GM12878 (cell line): ENCODE data around the gene NKG7. TPM values are rescaled to one million over a fixed set of nuclear protein-coding genes. Genes with fewer than 3 reads are reported as not detected.

Experiments
- ATAC-seq: fragments of 200-7000 bp; cut with Tn5 transposase; 3 replicates; pipeline ENCODE4 v1.9.1; 2020; ENCODE audit warnings: mild to moderate bottlenecking, moderate library complexity
- BruUV-seq: library from RNA; stranded (reverse); fragments of 400-500 nt; replicated peaks from 2 replicates; lab custom pipeline; 2021; lab: Mats Ljungman, UMichigan
- CTCF ChIA-PET: fragments of 300-600 bp; sonication (Branson Sonifier 250); formaldehyde crosslinking; extraction: SDS; loops from one replicate; lab custom pipeline; 2021; ENCODE audit warnings: inconsistent platforms; lab: Yijun Ruan, JAX
- POLR2A ChIA-PET: fragments of 350-600 bp; formaldehyde crosslinking; extraction: SDS; loops from one replicate; lab custom pipeline; 2021; ENCODE audit warnings: inconsistent platforms; lab: Charles Lee
- RAD21 ChIA-PET: fragments of 300-600 bp; sonication (Branson Sonifier 250); formaldehyde crosslinking; loops from one replicate; lab custom pipeline; 2023; ENCODE audit warnings: antibody characterized with exemption; ENCODE audit not compliant: unreplicated experiment; lab: Charles Lee
- SMC1A ChIA-PET: fragments of 300-600 bp; sonication (Branson Sonifier 250); formaldehyde crosslinking; loops from one replicate; lab custom pipeline; 2023; ENCODE audit not compliant: unreplicated experiment, uncharacterized antibody; lab: Charles Lee
- DNase-seq: peaks from one replicate; pipeline ENCODE4 v3.0.0-alpha.2; 2011; ENCODE audit warnings: low read depth, low spot score
- FAIRE-seq: peaks from 3 replicates; lab custom pipeline; 2011; peaks lifted over from hg19 to GRCh38; lab: Jason Lieb, UNC
- H2AFZ ChIP-seq: 2 replicates; pipeline ENCODE4 v1.6.0; 2011; ENCODE audit warnings: low read depth, low read length, control low read depth; ENCODE audit not compliant: control insufficient read depth
- H3K27ac ChIP-seq: 2 replicates; pipeline ENCODE4 v1.5.1; 2011; ENCODE audit warnings: control low read depth; ENCODE audit not compliant: control insufficient read depth, insufficient read depth
- H3K27me3 ChIP-seq, 2 experiments: replicated peaks in 1 of 2; 2 replicates each; pipeline versions ENCODE4 v1.6.0 to v1.6.1; 2011; ENCODE audit warnings: low read length in 1 of 2; ENCODE audit not compliant: control insufficient read depth in 2 of 2, insufficient read depth in 2 of 2
- H3K36me3 ChIP-seq, 2 experiments: 2 replicates each; pipeline ENCODE4 v1.5.1; 2011; ENCODE audit warnings: low read length in 1 of 2; ENCODE audit not compliant: control insufficient read depth in 2 of 2, insufficient read depth in 2 of 2
- H3K4me1 ChIP-seq: 2 replicates; pipeline ENCODE4 v1.6.1; 2011; ENCODE audit warnings: mild to moderate bottlenecking, low read length, moderate library complexity, mixed read lengths; ENCODE audit not compliant: control insufficient read depth, insufficient read depth
- H3K4me2 ChIP-seq: 2 replicates; pipeline ENCODE4 v1.6.0; 2011; ENCODE audit warnings: control low read depth; ENCODE audit not compliant: control insufficient read depth, insufficient read depth
- H3K4me3 ChIP-seq: fragments of 200-600 bp; sonication (generic); 2 replicates; pipeline ENCODE4 v1.5.1; 2016
- H3K79me2 ChIP-seq: 2 replicates; pipeline ENCODE4 v1.6.0; 2011; ENCODE audit warnings: low read length; ENCODE audit not compliant: control insufficient read depth, insufficient read depth
- H3K9ac ChIP-seq: 2 replicates; pipeline ENCODE4 v1.8.0; 2011; ENCODE audit warnings: low read length, control low read depth, mixed read lengths; ENCODE audit not compliant: control insufficient read depth, insufficient read depth
- H3K9me3 ChIP-seq: replicated peaks from 3 replicates; pipeline ENCODE4 v1.5.1; 2011; ENCODE audit warnings: mild to moderate bottlenecking, low read length; ENCODE audit not compliant: control insufficient read depth, insufficient read depth
- H4K20me1 ChIP-seq: 2 replicates; pipeline ENCODE4 v1.6.0; 2011; ENCODE audit not compliant: control insufficient read depth, insufficient read depth
- BRCA1 ChIP-seq: IDR thresholded peaks from 2 replicates; pipeline ENCODE4 v1.6.1; 2011; ENCODE audit warnings: low read depth, low read length, improper control_type of control experiment
- HCFC1 ChIP-seq: fragments of 150-350 bp; IDR thresholded peaks from 2 replicates; pipeline ENCODE4 v1.6.1; 2014; ENCODE audit warnings: low read length
- HDGF ChIP-seq: fragments of 450-650 bp; IDR thresholded peaks from 2 replicates; pipeline ENCODE4 v1.6.1; 2016; ENCODE audit warnings: antibody characterized with exemption
- IKZF2 ChIP-seq, 2 experiments: fragments of 450-650 bp; IDR thresholded peaks; 2 replicates each; pipeline ENCODE4 v1.6.1; 2017; ENCODE audit warnings: mild to moderate bottlenecking in 2 of 2, moderate library complexity in 2 of 2
- IRF4 ChIP-seq: IDR thresholded peaks from 2 replicates; pipeline ENCODE4 v1.6.1; 2011; ENCODE audit warnings: low read depth, low read length
- KDM1A ChIP-seq: fragments of 200-600 bp; sonication (generic); IDR thresholded peaks from 2 replicates; pipeline ENCODE4 v1.6.1; 2016; ENCODE audit warnings: borderline replicate concordance
- MEF2B ChIP-seq: fragments of 450-650 bp; IDR thresholded peaks from 2 replicates; pipeline ENCODE4 v1.6.1; 2018; ENCODE audit warnings: mild to moderate bottlenecking, moderate library complexity; ENCODE audit not compliant: partially characterized antibody, poor library complexity, severe bottlenecking
- MTA2 ChIP-seq: fragments of 450-650 bp; IDR thresholded peaks from 2 replicates; pipeline ENCODE4 v1.6.1; 2016; ENCODE audit warnings: low read depth, mild to moderate bottlenecking, moderate library complexity
- NFIC ChIP-seq: IDR thresholded peaks from 2 replicates; pipeline ENCODE4 v1.6.1; 2012; ENCODE audit warnings: low read depth, mild to moderate bottlenecking, inconsistent platforms, low read length, moderate library complexity
- NR2C2 ChIP-seq: IDR thresholded peaks from 2 replicates; pipeline ENCODE4 v1.6.1; 2011; ENCODE audit warnings: borderline replicate concordance, low read depth; ENCODE audit not compliant: control insufficient read depth, insufficient read length
- RBBP5 ChIP-seq: fragments of 200-600 bp; sonication (generic); conservative IDR thresholded peaks from 2 replicates; pipeline ENCODE4 v1.6.1; 2016
- RCOR1 ChIP-seq: conservative IDR thresholded peaks from 2 replicates; pipeline ENCODE4 v1.6.1; 2012; ENCODE audit warnings: low read depth, low read length, improper control_type of control experiment
- RELA ChIP-seq: fragments of 450-650 bp; IDR thresholded peaks from 2 replicates; pipeline ENCODE4 v1.8.0; 2014; ENCODE audit warnings: borderline replicate concordance; ENCODE audit not compliant: partially characterized antibody
- SIX5 ChIP-seq: IDR thresholded peaks from 2 replicates; pipeline ENCODE4 v1.6.1; 2011; ENCODE audit warnings: mild to moderate bottlenecking, low read depth, low read length, moderate library complexity; ENCODE audit not compliant: severe bottlenecking
- SREBF2 ChIP-seq: IDR thresholded peaks from 2 replicates; pipeline ENCODE4 v1.6.1; 2012; ENCODE audit warnings: mild to moderate bottlenecking, low read length
- SRF ChIP-seq, 2 experiments: IDR thresholded peaks; 2 replicates each; pipeline ENCODE4 v1.6.1; 2011; ENCODE audit warnings: low read depth in 2 of 2, low read length in 2 of 2, mild to moderate bottlenecking in 1 of 2, moderate library complexity in 1 of 2
- STAT1 ChIP-seq: fragments of 450-650 bp; conservative IDR thresholded peaks from 2 replicates; pipeline ENCODE4 v1.6.1; 2014; ENCODE audit warnings: antibody characterized with exemption, mild to moderate bottlenecking
- WGBS: methylation state at CpG from one replicate; pipeline ENCODE4 v1.1.6; 2016; ENCODE audit warnings: low lambda C conversion rate; ENCODE audit not compliant: insufficient replicate concordance, insufficient coverage; ENCODE audit errors: missing lambda C conversion rate; 5-methylcytosine and 5-hydroxymethylcytosine counted together
- in situ Hi-C: fragments of 300-500 bp; cut with MboI; formaldehyde crosslinking; loops from 9 replicates; pipeline ENCODE4 v1.14.3; 2018; ENCODE audit warnings: mixed read lengths
- intact Hi-C: fragments of 100-400 bp; cut with micrococcal nuclease; formaldehyde crosslinking; loops from one replicate; pipeline ENCODE4 v1.14.2; 2022; ENCODE audit not compliant: unreplicated experiment
- polyA plus RNA-seq, 11 experiments: library from polyadenylated mRNA; depleted of rRNA in 4 of 11; unstranded in 6 of 11; stranded (reverse) in 5 of 11; fragments of >200 nt; fragmentation: Nextera tagmentation in 4 of 11; fragmentation: Illumina TruSeq in 1 of 11; extraction: Ambion mirVana in 4 of 11; extraction: Trizol in 1 of 11; gene quantifications; 1 replicate in 1 of 11; 2 replicates in 10 of 11; pipeline versions ENCODE4 v1.2.1 to v1.2.3, GENCODE V29; 2011 to 2016; ENCODE audit warnings: inconsistent platforms in 2 of 11, missing spikeins in 2 of 11, low read depth in 1 of 11
- total RNA-seq, 4 experiments: library from RNA; depleted of rRNA in 3 of 4; stranded (reverse); fragments of >200 nt in 3 of 4; fragmentation: Illumina TruSeq in 1 of 4; extraction: Trizol in 1 of 4; gene quantifications; 2 replicates each; pipeline versions ENCODE4 v1.2.1 to v1.2.3, GENCODE V29; 2013 to 2021
- TF ChIP-seq, protein P1 (sequence below): fragments of 450-650 bp; IDR thresholded peaks from 2 replicates; pipeline ENCODE4 v1.6.1; 2016; ENCODE audit warnings: mild to moderate bottlenecking, moderate library complexity, borderline replicate concordance
- TF ChIP-seq, protein P2 (sequence below): IDR thresholded peaks from 2 replicates; pipeline ENCODE4 v1.6.1; 2011; ENCODE audit warnings: low read depth, low read length, improper control_type of control experiment, borderline replicate concordance

NKG7 gene
- total and polyA plus RNA-seq, 10 of the 15 experiments (the other 5 are each of a cell fraction or from before 2014, with no cell fraction given), result 10.0 to 48.7 (median 22.3) TPM

DNA sequence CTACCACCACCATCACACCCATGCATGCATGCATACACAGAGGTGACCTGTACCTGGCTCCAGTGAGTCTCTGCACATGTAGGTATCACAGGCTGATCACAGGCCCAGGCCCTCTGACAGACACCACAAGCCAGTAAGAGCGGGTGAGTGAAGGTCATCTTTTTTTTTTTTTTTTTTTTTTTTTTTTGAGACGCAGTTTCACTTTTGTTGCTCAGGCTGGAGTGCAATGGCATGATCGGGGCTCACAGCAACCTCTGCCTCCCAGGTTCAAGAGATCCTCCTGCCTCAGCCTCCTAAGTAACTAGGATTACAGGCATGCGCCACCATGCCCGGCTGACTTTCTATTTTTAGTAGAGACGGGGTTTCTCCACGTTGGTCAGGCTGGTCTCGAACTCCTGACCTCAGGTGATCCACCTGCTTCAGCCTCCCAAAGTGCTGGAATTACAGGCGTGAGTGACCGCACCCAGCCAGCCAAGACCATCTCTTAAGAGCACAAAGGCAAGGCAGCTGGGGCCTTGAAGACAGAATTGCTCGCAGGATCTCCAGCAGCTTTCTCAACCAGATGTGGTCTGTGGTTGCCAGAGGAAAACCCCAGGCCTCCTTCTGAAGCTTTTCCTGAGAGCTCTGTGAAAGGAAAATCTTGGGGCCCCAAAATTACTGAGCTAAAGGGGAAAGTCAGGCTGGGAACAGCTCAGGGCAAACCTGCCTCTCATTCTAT lies 3.2 kb upstream of the NKG7 start:
- ChIA-PET SMC1A (interaction anchor here (1.0 to 1.6 kb wide), 6 partner anchors 8 to 42 kb away, joined by 3 to 7 read pairs (median 4); partner anchors contain the start of genes SIGLEC10 and VSIG10L), RAD21 (interaction anchor here (0.8 to 1.7 kb wide), 4 partner anchors 8 to 42 kb away, joined by 3 to 6 read pairs (median 5); partner anchors contain the start of gene SIGLEC10), POLR2A (interaction anchor here (0.5 to 1.7 kb wide), 3 partner anchors 18 to 391 kb away, joined by 3 to 5 read pairs (median 5); no protein-coding TSS in a partner anchor), CTCF (interaction anchor here (0.8 to 2.0 kb wide), 4 partner anchors 8 to 23 kb away, joined by 3 to 10 read pairs (median 4); no protein-coding TSS in a partner anchor)
- H4K20me1 ChIP-seq, result no peaks in the 10 kb centered on the region
- WGBS, result 6% methylated on average over 9 of the region's 11 CpGs
- no peaks in the 10 kb centered on the region for H3K27me3 ChIP-seq
- H3K9ac ChIP-seq, result peak overlapping the region; percentile 41; the same call in 1 of the 2 replicates
- no peaks in the 10 kb centered on the region for H3K79me2 ChIP-seq
- no peaks in the 10 kb centered on the region for H3K9me3 ChIP-seq
- peak overlapping the region; percentile 54 for H3K27ac ChIP-seq
- H3K4me2 ChIP-seq, result peak overlapping the region; percentile 81
- peak; percentile 61 for DNase-seq
- no TSS peak for BruUV-seq
- peaks cover 39% of the 10 kb centered on the region for H3K4me1 ChIP-seq
- FAIRE-seq, result no peak
- in situ Hi-C loops, result loop anchor here (25.0 kb wide), 1 partner anchor 1162 kb away; the partner anchor contains the start of gene ZNF808
- H2AFZ ChIP-seq, result no peak overlapping the region
- intact Hi-C loops, result no loop called here
- ATAC-seq, result peak; percentile 70
- no peaks in the 10 kb centered on the region for H3K36me3 ChIP-seq
- H3K4me3 ChIP-seq, result no peak overlapping the region
- TF ChIP-seq STAT1 (no peak), RBBP5 (no peak), IKZF2 (IDR thresholded peaks at IDR 0.05) (peak; percentile 88 to 93), HCFC1 (no peak), HDGF (no peak), NR2C2 (no peak), MEF2B (peak; percentile 28), SRF (IDR thresholded peaks at IDR 0.05; ENCODE audit: low read depth in 2 of 2, low read length in 2 of 2) (no peak), RELA (no peak), SIX5 (no peak), RCOR1 (no peak), SREBF2 (no peak), MTA2 (0 out of 2 replicates have a peak, but pooled peaks have one; percentile 24), NFIC (peak; percentile 73; the same call in 1 of the 2 replicates), IRF4 (no peak), KDM1A (no peak), BRCA1 (no peak)
- TF ChIP-seq, protein P1, sequence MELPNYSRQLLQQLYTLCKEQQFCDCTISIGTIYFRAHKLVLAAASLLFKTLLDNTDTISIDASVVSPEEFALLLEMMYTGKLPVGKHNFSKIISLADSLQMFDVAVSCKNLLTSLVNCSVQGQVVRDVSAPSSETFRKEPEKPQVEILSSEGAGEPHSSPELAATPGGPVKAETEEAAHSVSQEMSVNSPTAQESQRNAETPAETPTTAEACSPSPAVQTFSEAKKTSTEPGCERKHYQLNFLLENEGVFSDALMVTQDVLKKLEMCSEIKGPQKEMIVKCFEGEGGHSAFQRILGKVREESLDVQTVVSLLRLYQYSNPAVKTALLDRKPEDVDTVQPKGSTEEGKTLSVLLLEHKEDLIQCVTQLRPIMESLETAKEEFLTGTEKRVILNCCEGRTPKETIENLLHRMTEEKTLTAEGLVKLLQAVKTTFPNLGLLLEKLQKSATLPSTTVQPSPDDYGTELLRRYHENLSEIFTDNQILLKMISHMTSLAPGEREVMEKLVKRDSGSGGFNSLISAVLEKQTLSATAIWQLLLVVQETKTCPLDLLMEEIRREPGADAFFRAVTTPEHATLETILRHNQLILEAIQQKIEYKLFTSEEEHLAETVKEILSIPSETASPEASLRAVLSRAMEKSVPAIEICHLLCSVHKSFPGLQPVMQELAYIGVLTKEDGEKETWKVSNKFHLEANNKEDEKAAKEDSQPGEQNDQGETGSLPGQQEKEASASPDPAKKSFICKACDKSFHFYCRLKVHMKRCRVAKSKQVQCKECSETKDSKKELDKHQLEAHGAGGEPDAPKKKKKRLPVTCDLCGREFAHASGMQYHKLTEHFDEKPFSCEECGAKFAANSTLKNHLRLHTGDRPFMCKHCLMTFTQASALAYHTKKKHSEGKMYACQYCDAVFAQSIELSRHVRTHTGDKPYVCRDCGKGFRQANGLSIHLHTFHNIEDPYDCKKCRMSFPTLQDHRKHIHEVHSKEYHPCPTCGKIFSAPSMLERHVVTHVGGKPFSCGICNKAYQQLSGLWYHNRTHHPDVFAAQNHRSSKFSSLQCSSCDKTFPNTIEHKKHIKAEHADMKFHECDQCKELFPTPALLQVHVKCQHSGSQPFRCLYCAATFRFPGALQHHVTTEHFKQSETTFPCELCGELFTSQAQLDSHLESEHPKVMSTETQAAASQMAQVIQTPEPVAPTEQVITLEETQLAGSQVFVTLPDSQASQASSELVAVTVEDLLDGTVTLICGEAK, result no peak
- TF ChIP-seq, protein P2, sequence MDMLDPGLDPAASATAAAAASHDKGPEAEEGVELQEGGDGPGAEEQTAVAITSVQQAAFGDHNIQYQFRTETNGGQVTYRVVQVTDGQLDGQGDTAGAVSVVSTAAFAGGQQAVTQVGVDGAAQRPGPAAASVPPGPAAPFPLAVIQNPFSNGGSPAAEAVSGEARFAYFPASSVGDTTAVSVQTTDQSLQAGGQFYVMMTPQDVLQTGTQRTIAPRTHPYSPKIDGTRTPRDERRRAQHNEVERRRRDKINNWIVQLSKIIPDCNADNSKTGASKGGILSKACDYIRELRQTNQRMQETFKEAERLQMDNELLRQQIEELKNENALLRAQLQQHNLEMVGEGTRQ, result no peak
